ENCODE measurements around the gene MLX. TPM values are rescaled to one million over a fixed set of nuclear protein-coding genes. Genes with fewer than 3 reads are reported as not detected.

The MLX gene
- total and polyA plus RNA-seq, 7 donors, result 45.2 to 108 (median 67.9) TPM

DNA sequence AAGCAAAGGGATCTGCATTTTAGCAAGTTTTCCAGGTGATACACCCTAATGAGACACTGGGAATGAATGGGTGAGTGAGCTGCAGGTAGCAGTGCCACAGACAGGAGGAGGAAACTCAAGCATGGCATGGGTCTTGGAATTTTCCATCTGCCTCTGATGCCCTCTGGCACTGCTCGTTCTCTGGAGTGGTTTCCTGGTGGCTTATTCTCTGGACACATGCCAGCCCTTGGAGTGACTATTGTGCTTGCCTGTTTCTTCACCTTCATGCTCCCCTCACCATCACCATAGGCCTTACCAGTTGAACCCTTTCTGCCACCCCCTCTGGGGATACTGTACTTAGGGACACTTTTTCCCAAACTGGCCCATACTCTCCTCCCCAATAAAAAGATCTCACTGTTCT is 3.4 kb upstream of the MLX start:
- ATAC-seq, result no peak
- Histone ChIP-seq H3K27ac (peak overlapping the region; percentile 86), H3K4me3 (peak overlapping the region; percentile 99), H3K4me1 (peaks cover 29% of the 10 kb centered on the region), H3K36me3 (ENCODE audit: insufficient read depth in 1 of 2, low read depth in 1 of 2) (peaks cover 2 to 25% of the 10 kb centered on the region in 2 donors), H3K27me3 (ENCODE audit: insufficient read depth in 3 of 3, low read length in 2 of 3) (no peaks in the 10 kb centered on the region), H3K9me3 (no peaks in the 10 kb centered on the region)
- WGBS, 3 donors, result 5 to 15% (median 14%) methylated on average over 1 of the region's 1 CpG
- intact Hi-C loops (cut with DNase I), result no loop called here
- no peak for TF ChIP-seq CTCF (IDR thresholded peaks at IDR 0.05)
- DNase-seq, result no peak

GRCh38 chr17:42563950-42564349 is 3.0 kb upstream of the MLX start:
- Histone ChIP-seq H3K9me3 (no peaks in the 10 kb centered on the region), H3K27me3 (ENCODE audit: insufficient read depth in 3 of 3, low read length in 2 of 3) (no peaks in the 10 kb centered on the region), H3K4me1 (peaks cover 29% of the 10 kb centered on the region), H3K27ac (no peak overlapping the region), H3K36me3 (ENCODE audit: insufficient read depth in 1 of 2, low read depth in 1 of 2) (peaks cover 2 to 28% of the 10 kb centered on the region in 2 donors), H3K4me3 (peak overlapping the region; percentile 99)
- WGBS, 3 donors, result 80 to 84% (median 81%) methylated on average over 7 to 9 of the region's 9 CpGs
- no peak for TF ChIP-seq CTCF (IDR thresholded peaks at IDR 0.05)
- DNase-seq, result no peak
- ATAC-seq, result no peak
- intact Hi-C loops (cut with DNase I), result no loop called here

DNA sequence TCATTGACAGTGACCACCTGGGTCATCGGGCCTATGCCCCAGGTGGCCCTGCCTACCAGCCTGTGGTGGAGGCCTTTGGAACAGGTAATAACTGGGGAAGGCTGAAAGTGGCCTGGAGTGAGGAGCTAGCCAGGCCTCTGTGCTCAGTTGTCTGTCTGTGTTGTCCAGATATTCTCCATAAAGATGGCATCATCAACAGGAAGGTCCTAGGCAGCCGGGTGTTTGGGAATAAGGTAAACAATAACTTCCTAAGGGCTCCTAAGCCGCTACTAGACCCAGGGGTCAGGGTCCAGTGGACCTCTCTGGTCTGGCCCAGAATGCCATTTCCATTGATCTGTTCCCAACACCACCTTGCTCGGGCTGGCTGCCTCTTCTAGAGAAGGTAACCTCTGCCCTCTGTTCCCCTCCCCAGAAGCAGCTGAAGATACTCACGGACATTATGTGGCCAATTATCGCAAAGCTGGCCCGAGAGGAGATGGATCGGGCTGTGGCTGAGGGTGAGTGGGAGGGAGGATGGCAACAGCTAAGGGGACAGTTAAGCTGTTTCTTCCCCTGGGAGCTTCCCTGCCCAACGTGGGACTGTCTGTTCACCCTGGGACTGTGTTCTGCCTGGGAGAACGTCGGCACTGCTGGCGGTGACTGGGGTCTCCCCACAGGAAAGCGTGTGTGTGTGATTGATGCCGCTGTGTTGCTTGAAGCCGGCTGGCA is 1.9 kb upstream of the MLX start:
- H3K27ac ChIP-seq, result no peak overlapping the region

DNA sequence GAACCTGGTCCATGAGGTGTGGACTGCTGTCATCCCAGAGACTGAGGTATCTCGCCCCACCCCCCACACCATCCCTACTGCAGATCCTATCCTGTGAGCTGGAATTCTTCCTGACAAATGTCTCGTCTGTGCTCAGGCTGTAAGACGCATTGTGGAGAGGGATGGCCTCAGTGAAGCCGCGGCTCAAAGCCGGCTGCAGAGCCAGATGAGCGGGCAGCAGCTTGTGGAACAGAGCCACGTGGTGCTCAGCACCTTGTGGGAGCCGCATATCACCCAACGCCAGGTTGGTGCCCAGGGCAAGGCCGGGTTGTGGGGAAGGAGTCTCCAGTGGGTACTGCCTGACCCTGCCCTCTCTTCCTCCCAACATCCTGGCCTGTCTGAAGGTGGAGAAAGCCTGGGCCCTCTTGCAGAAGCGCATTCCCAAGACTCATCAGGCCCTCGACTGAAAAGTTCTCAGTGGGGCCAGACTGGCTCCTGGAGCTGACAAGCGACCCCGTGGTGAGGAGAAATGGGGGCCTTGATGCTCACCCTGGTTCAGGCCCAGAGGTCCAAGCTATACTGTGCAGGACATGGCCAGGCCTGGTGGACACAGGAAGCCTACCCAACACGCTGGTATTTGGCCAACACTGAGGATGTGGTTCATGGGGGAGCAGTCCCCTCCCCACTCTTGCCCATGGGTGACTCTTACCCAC is 1.2 kb upstream of the MLX start:
- Histone ChIP-seq H3K4me1 (peaks cover 29% of the 10 kb centered on the region), H3K36me3 (ENCODE audit: insufficient read depth in 1 of 2, low read depth in 1 of 2) (peaks cover 2 to 45% of the 10 kb centered on the region in 2 donors), H3K9me3 (no peaks in the 10 kb centered on the region), H3K27me3 (ENCODE audit: insufficient read depth in 3 of 3, low read length in 2 of 3) (no peaks in the 10 kb centered on the region), H3K27ac (peak overlapping the region; percentile 96), H3K4me3 (peak overlapping the region; percentile 83)
- DNase-seq (no peak), ATAC-seq (no peak)
- TF ChIP-seq CTCF (IDR thresholded peaks at IDR 0.05), result no peak
- intact Hi-C loops (cut with DNase I), result no loop called here
- WGBS, 3 donors, result 87 to 92% (median 91%) methylated on average over 16 of the region's 16 CpGs

More for the DNA sequence above, 1.9 kb upstream of the MLX start:
- no peaks in the 10 kb centered on the region for H3K9me3 ChIP-seq
- intact Hi-C loops (cut with DNase I), result no loop called here
- ATAC-seq (no peak), DNase-seq (no peak)
- H3K4me1 ChIP-seq, result peaks cover 29% of the 10 kb centered on the region
- H3K36me3 ChIP-seq (ENCODE audit: insufficient read depth in 1 of 2, low read depth in 1 of 2), result peaks cover 2 to 38% of the 10 kb centered on the region in 2 donors
- no peak overlapping the region for H3K4me3 ChIP-seq
- TF ChIP-seq CTCF (IDR thresholded peaks at IDR 0.05), result no peak
- WGBS, 3 donors, result 81 to 91% (median 85%) methylated on average over 15 of the region's 15 CpGs
- no peaks in the 10 kb centered on the region for H3K27me3 ChIP-seq (ENCODE audit: insufficient read depth in 3 of 3, low read length in 2 of 3)
